GM15510 (cell line): ENCODE data around the gene DHRS4.

Source experiments
- POLR2A ChIP-seq: IDR thresholded peaks from 3 replicates; pipeline ENCODE4 v1.6.1; 2011; ENCODE audit warnings: borderline replicate concordance; ENCODE audit not compliant: insufficient read length; ENCODE audit errors: extremely low read depth

DHRS4 gene

DNA sequence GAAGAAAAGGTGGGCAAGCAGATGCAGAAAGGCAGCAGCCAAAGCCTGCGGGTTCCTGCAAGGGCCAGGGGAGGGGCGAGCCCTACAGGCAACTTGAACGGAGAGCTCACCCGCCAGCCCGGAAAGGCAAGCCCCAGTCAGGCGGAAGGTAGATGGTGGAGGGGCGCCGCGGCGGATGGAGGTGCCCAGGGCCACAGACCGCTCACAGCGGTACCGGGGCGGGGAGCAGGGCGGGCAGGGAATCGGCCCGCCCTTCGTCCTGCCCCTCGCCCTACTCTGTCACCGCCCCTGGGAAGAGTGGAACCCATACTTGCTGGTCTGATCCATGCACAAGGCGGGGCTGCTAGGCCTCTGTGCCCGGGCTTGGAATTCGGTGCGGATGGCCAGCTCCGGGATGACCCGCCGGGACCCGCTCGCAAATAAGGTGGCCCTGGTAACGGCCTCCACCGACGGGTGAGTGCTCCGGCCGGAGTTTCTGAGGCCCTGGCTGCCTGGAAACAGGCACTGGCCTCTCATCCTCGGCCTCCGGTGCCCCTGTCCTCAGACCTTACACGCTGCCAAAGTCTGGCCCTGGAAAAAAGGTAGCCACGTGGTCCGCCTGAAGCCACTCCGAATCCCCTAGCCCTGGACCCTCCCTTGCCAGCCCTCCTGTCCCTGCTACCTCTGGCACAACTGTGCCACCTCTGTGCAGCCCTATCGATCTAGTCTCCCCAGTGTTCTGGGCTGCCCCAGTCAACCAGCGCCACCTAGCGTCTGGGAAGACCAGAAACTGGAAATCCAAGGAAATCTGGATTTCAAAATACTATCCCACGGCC is at the start of gene DHRS4:
DHRS4 (plus strand) TSS at position 307 of the 815 bp plus-strand sequence; CDS start at position 326, 19 bp downstream.
- peak; percentile 56 for TF ChIP-seq POLR2A

DNA sequence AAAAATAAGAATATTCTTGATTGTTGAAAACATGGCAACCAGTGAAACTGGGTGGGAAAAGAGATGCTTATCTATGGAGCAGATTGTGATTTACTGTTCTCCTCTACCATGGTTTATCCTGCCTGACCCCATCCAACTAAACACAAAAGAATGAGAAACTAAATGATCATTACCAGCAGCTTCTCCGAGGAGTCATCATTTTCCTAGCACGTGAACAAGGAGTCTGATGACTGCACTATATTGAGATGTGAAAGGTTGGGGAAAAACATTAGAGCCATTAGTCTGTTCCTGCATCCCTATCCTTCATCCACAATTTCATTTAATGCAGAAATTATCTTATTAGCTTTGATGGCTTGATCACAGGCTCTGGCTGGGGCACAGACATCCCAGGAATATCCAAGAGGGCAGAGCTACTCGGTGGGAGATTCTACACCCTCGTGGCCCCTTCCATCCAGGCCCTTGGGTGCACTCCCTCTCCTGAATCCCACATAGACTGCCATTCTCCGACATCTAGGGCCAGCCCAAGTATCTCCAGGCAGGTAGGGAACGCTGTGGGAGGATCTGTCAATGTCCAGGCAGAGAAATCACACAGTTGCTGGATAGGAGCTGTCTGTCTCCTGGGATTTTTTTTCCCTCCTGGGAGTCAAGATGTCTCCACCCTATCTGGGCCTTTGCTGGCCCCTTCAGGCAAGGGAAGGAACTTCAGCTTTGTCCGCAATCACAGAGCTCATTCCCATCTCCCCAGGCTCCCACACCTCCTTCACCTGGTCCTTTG is 43.3 kb upstream of the DHRS4 start:
- no peak for TF ChIP-seq POLR2A

DNA sequence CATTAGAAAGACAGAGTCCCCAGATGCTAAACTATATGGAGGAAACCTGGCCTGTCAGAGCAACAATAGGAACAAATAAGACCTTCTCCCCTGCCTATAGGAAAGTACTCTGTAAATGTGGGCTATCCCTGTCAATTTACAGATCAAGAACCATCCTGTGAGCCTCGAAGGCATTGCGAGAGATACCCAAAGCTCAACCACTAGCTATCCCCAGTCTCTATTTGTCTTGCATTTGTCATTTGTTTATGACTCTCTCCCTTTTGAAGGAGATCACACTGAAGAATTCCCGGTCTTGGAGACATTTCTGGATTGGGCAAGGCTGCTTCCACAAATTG is 42.7 kb upstream of the DHRS4 start:
- TF ChIP-seq POLR2A, result no peak

DNA sequence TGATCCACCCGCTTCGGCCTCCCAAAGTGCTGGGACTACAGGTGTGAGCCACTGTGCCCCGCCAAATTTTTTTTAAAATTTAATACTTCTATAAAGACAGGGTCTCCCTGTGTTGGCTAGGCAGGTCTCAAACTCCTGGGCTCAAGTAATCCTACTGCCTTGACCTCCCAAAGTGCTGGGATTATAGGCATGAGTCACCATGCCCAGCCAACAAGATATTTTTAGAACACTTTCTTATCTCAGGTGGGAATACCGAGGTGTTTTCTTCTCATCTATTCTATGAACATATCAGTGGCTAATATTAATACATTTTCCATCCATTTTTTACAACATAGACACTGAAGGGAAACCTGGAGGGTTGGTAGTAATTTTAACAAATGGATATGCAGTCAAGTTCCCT is 38.0 kb upstream of the DHRS4 start:
- TF ChIP-seq POLR2A, result no peak

DNA sequence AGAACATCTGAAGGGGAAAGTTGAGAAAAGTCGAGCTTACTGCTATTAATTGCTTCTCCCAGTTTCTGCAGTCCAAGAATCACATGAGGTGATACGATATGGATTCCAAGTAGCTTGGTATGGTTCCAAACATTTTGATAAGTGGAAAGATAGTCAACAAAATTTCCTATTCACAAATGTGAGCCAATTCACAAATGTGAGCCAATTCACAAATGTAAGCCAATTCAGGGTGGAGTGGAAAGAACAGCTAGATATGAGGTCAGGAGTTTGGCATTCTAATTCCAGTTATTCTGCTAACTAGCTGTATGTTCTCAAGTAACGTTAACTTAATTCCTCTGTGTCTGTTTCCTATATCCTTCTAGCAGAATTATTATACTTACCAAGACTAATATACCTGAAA is 37.6 kb upstream of the DHRS4 start:
- TF ChIP-seq POLR2A, result no peak

DNA sequence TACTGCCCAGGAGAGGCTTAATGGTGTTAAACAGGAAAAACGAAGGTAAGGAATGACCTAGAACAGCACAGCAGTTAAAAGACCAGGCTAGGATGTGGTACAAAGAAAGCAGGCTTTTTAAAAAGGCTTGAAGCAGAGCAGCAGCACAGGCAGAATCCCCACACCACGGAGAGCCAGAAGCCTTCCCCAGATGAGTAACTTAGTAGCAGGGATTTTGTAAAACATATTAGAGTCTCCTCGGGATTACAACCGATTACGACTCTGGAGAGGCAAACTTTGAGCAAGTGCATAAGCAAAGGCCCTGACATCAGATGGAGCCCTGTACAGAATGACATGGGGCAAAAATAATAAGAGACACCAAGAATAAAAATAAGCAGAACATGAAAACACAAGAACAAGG is 37.1 kb upstream of the DHRS4 start:
- no peak for TF ChIP-seq POLR2A

DNA sequence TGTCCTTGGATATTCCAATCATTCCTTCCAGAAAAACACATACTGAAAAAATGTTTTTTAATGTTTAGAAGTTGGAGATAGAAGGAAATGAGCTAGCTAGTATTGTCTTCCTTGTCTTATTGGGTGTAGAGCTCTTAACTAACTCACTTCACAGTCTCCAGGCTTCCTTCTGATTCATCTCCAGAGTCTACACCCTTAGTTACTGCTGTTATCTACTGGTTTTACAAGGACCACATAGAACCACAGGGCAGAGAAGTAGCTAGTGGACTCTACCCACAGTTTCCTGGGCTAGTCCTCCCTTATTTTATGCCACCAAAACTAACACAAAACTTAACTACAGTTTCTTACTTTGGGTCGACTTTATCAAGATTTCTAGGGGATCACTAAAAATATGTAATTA is 31.0 kb upstream of the DHRS4 start:
- no peak for TF ChIP-seq POLR2A

DNA sequence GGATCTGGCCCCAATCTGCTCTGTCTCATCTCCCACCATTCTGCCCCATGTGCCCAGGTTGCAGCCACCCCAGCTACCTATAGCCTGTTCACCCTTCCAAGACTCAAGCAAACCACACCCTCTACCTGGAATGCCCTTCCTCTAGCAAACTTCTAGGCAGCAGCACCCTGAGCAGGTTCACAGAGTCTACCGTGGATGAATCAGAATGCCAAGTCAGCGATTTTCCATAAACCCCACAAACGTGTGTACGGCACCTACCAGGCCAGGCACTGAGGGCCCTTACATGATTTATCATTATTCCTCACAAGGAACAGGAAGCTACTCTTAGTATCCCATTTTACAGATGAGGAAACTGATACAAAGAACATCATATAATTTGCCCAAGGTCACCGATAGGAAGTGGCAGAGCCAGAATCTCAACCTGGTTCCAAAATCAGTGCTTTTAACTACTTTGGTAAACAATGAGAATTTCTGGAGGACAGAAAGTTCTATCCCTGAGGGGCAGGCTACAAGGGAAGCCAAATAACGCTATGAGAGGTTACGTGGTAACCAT is 28.0 kb upstream of the DHRS4 start:
- no peak for TF ChIP-seq POLR2A

DNA sequence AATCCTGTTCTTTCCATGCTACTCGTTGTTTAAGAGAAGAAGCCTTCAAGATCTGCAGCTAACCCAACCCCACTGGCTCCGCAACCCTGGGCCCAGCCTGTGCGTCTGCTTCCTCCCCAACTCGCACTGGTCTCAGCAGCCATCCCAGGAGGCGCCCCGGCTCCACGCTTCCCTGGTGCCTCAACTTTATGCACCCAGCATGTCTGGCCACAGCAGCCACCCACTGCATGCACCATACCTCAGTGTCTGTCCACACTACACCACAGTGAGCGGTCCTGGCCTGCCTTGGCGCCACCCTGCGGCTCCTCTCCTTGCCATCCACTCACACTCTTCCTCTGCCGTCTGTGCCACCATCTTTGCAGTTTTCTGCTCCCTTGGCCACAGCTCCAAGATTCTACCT is 27.0 kb upstream of the DHRS4 start:
- TF ChIP-seq POLR2A, result no peak

DNA sequence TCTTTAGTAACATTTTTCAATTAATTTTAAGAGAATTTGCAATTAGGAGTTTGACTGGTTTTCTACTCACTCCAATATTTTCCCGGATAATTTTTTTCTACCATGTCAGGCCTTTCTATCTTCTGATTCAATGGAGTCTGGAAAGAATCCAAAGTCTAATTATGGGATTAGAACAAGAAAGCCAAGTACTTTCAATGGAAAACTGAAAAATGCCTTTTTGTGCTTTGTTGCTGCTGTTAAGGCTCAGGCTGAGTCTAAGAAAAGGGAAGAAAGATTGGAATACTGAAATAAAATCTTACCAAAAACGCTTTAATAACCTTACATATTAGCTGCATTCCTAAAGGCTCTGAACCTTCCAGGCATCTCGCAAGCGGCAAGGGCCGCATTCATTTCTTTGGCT is 24.4 kb upstream of the DHRS4 start:
- TF ChIP-seq POLR2A, result no peak

DNA sequence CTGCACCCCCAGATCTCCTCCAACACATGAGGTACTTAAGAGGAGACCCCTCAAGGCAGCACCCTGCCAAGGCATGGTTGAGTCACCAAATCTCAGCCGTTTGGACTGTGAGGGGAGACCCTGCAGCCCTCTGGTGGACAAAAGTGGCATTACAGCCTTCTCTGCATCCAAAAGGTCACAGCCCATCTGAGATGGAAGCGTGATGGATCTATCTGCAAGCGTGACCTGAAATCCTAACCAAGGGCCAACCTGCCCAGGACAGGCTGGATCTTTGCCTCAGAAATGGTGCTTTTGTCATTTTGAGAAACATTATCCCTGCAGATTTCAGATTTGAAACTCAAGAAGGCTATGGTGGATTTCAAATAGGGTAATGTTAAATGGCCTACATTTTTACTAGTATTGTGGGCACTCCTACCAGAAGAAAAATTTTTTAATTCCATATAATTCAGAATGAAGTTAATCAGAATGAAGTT is 23.7 kb upstream of the DHRS4 start:
- no peak for TF ChIP-seq POLR2A

DNA sequence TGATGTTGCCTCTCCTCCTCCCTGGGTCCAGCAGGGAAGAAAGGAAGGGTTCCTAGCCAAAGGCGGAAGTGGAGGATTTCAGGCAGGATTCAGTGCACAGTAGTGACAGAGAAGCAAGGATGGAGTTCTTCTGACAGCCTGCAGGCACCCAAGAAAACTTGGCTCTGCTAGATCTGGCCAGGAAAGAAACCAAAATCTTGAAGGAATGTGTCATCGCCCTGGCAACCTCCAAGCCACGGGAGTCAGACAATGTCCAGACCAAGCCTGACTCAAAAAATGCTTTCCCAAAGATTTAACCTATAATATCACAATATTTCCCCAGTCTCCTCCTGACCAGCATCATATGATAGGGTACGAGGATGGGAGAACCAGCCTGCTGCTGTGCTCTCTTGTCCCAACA is 22.8 kb upstream of the DHRS4 start:
- TF ChIP-seq POLR2A, result no peak

DNA sequence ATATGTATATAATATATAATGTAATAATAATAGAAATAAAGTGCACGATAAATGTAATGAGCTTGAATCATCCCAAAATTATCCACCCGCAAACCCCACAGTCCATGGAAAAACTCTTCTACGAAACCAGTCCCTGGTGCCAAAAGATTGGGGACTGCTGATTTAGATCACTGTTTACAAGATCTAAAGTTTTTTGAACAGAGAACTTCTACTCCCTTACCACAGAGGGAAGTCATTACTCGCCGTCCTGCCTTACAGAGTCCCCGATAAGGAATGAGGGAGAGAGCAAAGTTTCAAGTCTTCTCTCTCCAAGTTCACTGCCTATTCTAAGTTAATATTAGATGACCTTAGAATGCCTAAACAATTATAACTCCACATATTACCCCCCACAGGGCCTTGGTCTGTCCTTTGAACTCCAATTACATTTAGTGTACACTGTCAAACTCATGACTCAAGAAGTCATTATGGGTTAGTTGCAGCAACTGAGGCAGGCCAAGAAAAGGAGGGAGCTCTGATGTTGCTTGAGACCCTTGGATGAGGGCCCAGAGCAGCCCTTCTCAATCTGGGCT is 21.8 kb upstream of the DHRS4 start:
- TF ChIP-seq POLR2A, result no peak

DNA sequence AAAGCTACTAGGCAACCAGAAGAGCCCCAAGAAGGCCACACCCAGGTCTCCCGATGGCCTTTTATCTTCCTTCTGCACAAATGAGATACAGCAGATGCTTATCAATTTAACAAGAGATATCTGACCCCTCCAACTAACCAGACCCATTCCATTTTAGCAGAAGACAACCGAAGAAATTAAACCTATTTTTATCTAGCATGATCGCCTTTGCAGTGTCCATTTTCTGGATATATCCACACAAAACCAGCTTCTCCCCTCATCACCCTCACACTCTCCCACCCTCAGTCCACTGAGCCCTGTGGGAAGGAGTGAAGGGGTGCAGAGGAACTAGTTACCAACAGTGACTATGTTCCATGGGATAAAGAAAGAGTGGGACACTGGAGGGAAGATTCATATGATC is 20.9 kb upstream of the DHRS4 start:
- TF ChIP-seq POLR2A, result no peak

DNA sequence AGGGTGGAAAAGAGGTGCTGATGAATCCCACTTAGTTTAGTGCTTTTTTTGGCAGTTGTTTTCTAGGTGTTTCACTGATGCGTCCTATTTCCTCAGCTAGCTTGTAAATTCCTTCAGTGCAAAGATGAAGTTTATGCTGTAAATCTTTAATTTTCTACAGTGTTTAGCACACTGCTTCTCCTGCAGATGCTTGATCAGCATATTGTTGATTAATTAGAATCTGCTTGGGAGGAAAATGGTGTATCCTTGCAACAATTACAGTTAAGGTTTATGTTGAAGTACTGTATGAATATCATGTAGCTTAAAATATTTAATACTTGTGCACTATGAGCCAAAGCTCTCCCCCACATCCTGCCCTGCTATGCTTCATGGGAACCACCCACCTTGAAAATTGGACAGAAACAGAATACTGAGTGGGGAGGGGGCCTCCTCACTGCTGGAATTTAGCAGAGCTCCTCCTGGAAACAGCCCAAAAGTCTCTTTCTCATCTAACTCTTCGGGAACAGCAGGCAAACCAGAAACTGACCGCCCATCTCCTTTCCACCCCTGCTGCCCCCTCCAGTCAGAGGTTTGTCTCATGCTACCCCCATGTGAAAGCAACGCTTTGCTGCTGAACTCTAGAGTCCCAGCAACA is 20.3 kb upstream of the DHRS4 start:
- TF ChIP-seq POLR2A, result no peak
